Keratinocyte (primary cell): ENCODE data around the gene PYGB. TPM values are rescaled to one million over a fixed set of nuclear protein-coding genes. Genes with fewer than 3 reads are reported as not detected.
A peak's percentile ranks its signal among the peaks of the same experiment; 100 is the strongest.

Source experiments
- DNase-seq: peaks from one replicate; pipeline ENCODE4 v3.0.0-alpha.2; 2011; ENCODE audit warnings: low read depth, missing footprints, low spot score
- FAIRE-seq: peaks from 2 replicates; lab custom pipeline; 2011; peaks lifted over from hg19 to GRCh38; lab: Jason Lieb, UNC
- H2AFZ ChIP-seq: 2 replicates; pipeline ENCODE4 v1.6.0; 2012; ENCODE audit warnings: low read length, control low read depth, inconsistent platforms; ENCODE audit not compliant: control insufficient read depth
- H3K27ac ChIP-seq: 2 replicates; pipeline ENCODE4 v1.5.1; 2011; ENCODE audit warnings: low read length; ENCODE audit not compliant: control insufficient read depth, insufficient read depth
- H3K27me3 ChIP-seq: 3 replicates; pipeline ENCODE4 v1.6.0; 2011; ENCODE audit warnings: low read length; ENCODE audit not compliant: control insufficient read depth, insufficient read depth; ENCODE audit errors: extremely low read depth
- H3K36me3 ChIP-seq, 2 experiments: 2 replicates in 1 of 2; 3 replicates in 1 of 2; pipeline ENCODE4 v1.5.1; 2011; ENCODE audit warnings: low read length in 2 of 2, mild to moderate bottlenecking in 1 of 2; ENCODE audit not compliant: control insufficient read depth in 2 of 2, insufficient read depth in 2 of 2; ENCODE audit errors: extremely low read depth in 1 of 2
- H3K4me1 ChIP-seq: 3 replicates; pipeline ENCODE4 v1.5.1; 2011; ENCODE audit warnings: low read length; ENCODE audit not compliant: control insufficient read depth, insufficient read depth; ENCODE audit errors: extremely low read depth
- H3K4me2 ChIP-seq: 3 replicates; pipeline ENCODE4 v1.6.0; 2011; ENCODE audit warnings: low read depth, low read length; ENCODE audit not compliant: control insufficient read depth, insufficient read depth; ENCODE audit errors: extremely low read depth
- H3K4me3 ChIP-seq, 3 experiments: fragments of 200-600 bp in 1 of 3; sonication (generic) in 1 of 3; 2 replicates in 2 of 3; 3 replicates in 1 of 3; pipeline ENCODE4 v1.5.1; 2011 to 2016; ENCODE audit warnings: low read length in 3 of 3, mild to moderate bottlenecking in 3 of 3, control low read depth in 2 of 3, inconsistent platforms in 1 of 3, low read depth in 1 of 3, mixed read lengths in 1 of 3, mixed run types in 1 of 3, moderate library complexity in 1 of 3; ENCODE audit not compliant: control insufficient read depth in 2 of 3, insufficient read depth in 2 of 3; ENCODE audit errors: extremely low read depth in 1 of 3
- H3K79me2 ChIP-seq: 2 replicates; pipeline ENCODE4 v1.6.0; 2012; ENCODE audit warnings: low read length; ENCODE audit not compliant: control insufficient read depth, insufficient read depth
- H3K9ac ChIP-seq: 3 replicates; pipeline ENCODE4 v1.6.0; 2011; ENCODE audit warnings: low read length; ENCODE audit not compliant: control insufficient read depth, insufficient read depth; ENCODE audit errors: extremely low read depth
- H3K9me1 ChIP-seq: 3 replicates; pipeline ENCODE4 v1.6.0; 2011; ENCODE audit warnings: low read length; ENCODE audit not compliant: control insufficient read depth, insufficient read depth; ENCODE audit errors: extremely low read depth
- H3K9me3 ChIP-seq: 2 replicates; pipeline ENCODE4 v1.5.1; 2012; ENCODE audit warnings: low read depth, low read length; ENCODE audit not compliant: control insufficient read depth
- H4K20me1 ChIP-seq: 3 replicates; pipeline ENCODE4 v1.6.0; 2011; ENCODE audit warnings: low read length; ENCODE audit not compliant: control insufficient read depth, insufficient read depth; ENCODE audit errors: extremely low read depth
- EZH2 ChIP-seq: IDR thresholded peaks from one replicate; pipeline ENCODE4 v1.6.1; 2012; ENCODE audit warnings: inconsistent platforms, mild to moderate bottlenecking, low read length, moderate library complexity
- dilution Hi-C: fragments of 300-500 bp; cut with MboI; formaldehyde crosslinking; loops from one replicate; pipeline ENCODE4 v1.7.0; 2020; ENCODE audit warnings: low sequenced_read_pairs; ENCODE audit not compliant: extremely low pct_ligation_motif_present
- polyA plus RNA-seq, 5 experiments: library from polyadenylated mRNA; depleted of rRNA in 3 of 5; stranded (reverse) in 3 of 5; stranded (forward) in 1 of 5; unstranded in 1 of 5; fragments of >200 nt; gene quantifications; 1 replicate in 1 of 5; 2 replicates in 3 of 5; 3 replicates in 1 of 5; pipeline versions ENCODE4 v1.2.1 to v1.2.3, GENCODE V29; 2011 to 2012; ENCODE audit warnings: missing spikeins in 2 of 5, low read depth in 1 of 5, low replicate concordance in 1 of 5
- TF ChIP-seq, protein P1 (sequence below), 3 experiments: IDR thresholded peaks in 1 of 3; conservative IDR thresholded peaks in 1 of 3; optimal IDR thresholded peaks in 1 of 3; 2 replicates in 2 of 3; 3 replicates in 1 of 3; pipeline versions ENCODE3 to v1.5.1; 2011; ENCODE audit warnings: low read length in 3 of 3, mild to moderate bottlenecking in 3 of 3, moderate library complexity in 2 of 3, control low read depth in 1 of 3, inconsistent platforms in 1 of 3; ENCODE audit not compliant: insufficient read depth in 2 of 3; ENCODE audit errors: extremely low read depth in 1 of 3

Gene PYGB
- polyA plus RNA-seq, 1 donor (not counting 4 experiments of a cell fraction or from before 2014, with no cell fraction given) = 78.3 TPM

DNA sequence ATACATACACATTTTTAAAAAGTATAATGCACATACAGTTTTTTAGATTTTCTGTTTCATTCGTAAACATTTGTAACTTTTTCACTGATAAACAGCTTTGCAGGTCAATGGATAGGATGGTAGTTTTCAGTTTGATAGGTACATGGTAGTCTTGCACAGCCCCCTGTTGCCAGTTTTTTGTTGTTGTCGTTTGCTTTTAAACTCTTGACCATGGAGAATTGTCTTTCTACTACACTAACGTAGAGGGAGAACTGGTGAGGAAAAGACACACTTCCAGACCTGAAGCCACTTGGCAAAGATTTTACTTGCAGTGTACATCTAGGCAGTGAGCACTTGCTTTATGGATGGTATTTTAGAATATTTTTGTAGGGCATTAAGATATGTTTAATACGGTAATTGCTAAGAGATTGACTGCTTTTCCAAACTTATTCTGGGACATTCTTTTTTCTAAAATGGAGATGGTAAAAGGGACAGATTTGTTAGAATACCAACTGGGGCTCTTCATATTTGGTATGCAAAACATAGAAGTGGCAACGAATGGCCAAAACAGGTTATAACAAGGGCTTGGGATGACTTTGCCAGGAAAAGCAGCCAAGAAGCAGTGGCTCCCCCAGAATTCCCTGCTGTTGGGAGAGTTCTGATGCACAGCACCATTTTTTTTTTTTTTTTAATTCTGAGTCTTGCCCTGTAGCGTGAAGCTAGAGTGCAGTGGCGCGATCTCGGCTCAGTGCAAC lies 1.5 kb downstream of the PYGB start:
- Histone ChIP-seq H3K36me3 (peaks cover 23 to 26% of the 10 kb centered on the region in 2 experiments), H3K27me3 (no peaks in the 10 kb centered on the region), H3K4me3 (peak overlapping the region; percentile 94 to 97 (median 97)), H3K9ac (peak overlapping the region; percentile 82), H3K9me1 (peaks cover 12% of the 10 kb centered on the region), H3K79me2 (peaks cover 60% of the 10 kb centered on the region), H4K20me1 (peaks cover 44% of the 10 kb centered on the region), H3K4me2 (peak overlapping the region; percentile 84), H3K4me1 (peaks cover 46% of the 10 kb centered on the region), H3K9me3 (no peaks in the 10 kb centered on the region), H2AFZ (no peak overlapping the region), H3K27ac (peak overlapping the region; percentile 63)
- TF ChIP-seq, protein P1, sequence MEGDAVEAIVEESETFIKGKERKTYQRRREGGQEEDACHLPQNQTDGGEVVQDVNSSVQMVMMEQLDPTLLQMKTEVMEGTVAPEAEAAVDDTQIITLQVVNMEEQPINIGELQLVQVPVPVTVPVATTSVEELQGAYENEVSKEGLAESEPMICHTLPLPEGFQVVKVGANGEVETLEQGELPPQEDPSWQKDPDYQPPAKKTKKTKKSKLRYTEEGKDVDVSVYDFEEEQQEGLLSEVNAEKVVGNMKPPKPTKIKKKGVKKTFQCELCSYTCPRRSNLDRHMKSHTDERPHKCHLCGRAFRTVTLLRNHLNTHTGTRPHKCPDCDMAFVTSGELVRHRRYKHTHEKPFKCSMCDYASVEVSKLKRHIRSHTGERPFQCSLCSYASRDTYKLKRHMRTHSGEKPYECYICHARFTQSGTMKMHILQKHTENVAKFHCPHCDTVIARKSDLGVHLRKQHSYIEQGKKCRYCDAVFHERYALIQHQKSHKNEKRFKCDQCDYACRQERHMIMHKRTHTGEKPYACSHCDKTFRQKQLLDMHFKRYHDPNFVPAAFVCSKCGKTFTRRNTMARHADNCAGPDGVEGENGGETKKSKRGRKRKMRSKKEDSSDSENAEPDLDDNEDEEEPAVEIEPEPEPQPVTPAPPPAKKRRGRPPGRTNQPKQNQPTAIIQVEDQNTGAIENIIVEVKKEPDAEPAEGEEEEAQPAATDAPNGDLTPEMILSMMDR (optimal IDR thresholded peaks at IDR 0.05 in 1 of 3, IDR thresholded peaks at IDR 0.05 in 1 of 3, conservative IDR thresholded peaks at IDR 0.05 in 1 of 3; ENCODE audit: extremely low read depth in 1 of 3, insufficient read depth in 2 of 3, low read length in 3 of 3) = no peak
- no peak for TF ChIP-seq EZH2
- DNase-seq = no peak
- FAIRE-seq = no peak
- dilution Hi-C loops = no loop called here

DNA sequence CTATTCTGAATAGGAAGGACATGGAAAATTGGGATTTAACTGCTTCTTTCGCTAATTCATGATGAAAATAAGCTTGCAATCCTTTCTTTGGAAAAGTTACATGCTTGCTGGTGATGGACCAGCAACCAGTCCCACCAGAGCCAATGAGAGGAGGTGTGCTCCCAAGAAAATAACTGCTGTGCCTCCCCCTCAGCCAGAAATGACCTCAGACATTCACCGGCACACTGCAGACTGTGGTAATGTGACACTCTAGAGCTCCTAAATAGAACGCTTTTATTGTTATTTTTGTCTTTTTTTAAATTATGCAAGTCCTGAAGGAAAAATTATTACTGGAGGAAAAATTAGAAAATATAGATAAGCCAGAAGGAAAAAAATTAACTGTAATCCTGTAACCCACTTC lies 2.6 kb downstream of the PYGB start:
- H3K4me3 ChIP-seq = peak overlapping the region; percentile 94 to 97 (median 97)
- peaks cover 72% of the 10 kb centered on the region for H3K79me2 ChIP-seq
- H3K27ac ChIP-seq = no peak overlapping the region
- H3K4me1 ChIP-seq = peaks cover 46% of the 10 kb centered on the region
- H3K9ac ChIP-seq = peak overlapping the region; percentile 82
- no peak for DNase-seq
- no peak overlapping the region for H2AFZ ChIP-seq
- H3K4me2 ChIP-seq = peak overlapping the region; percentile 84
- FAIRE-seq = no peak
- H4K20me1 ChIP-seq = peaks cover 49% of the 10 kb centered on the region
- no peaks in the 10 kb centered on the region for H3K9me3 ChIP-seq
- H3K9me1 ChIP-seq = peaks cover 12% of the 10 kb centered on the region
- dilution Hi-C loops = no loop called here
- H3K27me3 ChIP-seq = no peaks in the 10 kb centered on the region
- no peak for TF ChIP-seq EZH2
- TF ChIP-seq, protein P1 (optimal IDR thresholded peaks at IDR 0.05 in 1 of 3, IDR thresholded peaks at IDR 0.05 in 1 of 3, conservative IDR thresholded peaks at IDR 0.05 in 1 of 3; ENCODE audit: extremely low read depth in 1 of 3, insufficient read depth in 2 of 3, low read length in 3 of 3) = no peak
- H3K36me3 ChIP-seq = peaks cover 22 to 34% of the 10 kb centered on the region in 2 experiments
